ENCODE measurements around the gene CILP2.

The CILP2 gene

GRCh38 chr19:19538061-19538784 lies at the start of gene CILP2:
Gene CILP2 (plus strand): TSS chr19:19538265. CDS start chr19:19538350, 85 bp downstream.
- DNase-seq (peak; percentile 44 to 45), ATAC-seq (peak; percentile 50)
- H3K4me3 Mint-ChIP-seq = peak within 1 kb of the TSS; percentile 53 to 85
- no peaks in the 10 kb centered on the region for H3K9me3 Mint-ChIP-seq
- peaks cover 55% of the 10 kb centered on the region for H3K4me1 Mint-ChIP-seq
- peak within 1 kb of the TSS in 1 of 2 donors; percentile 80 for H3K27ac Mint-ChIP-seq
- peaks cover 25% of the 10 kb centered on the region for H3K27me3 Mint-ChIP-seq

GRCh38 chr19:19488875-19489690 lies 49.0 kb upstream of the CILP2 start:
- Mint-ChIP-seq H3K27me3 (no peaks in the 10 kb centered on the region), H3K4me3 (peak overlapping the region; percentile 69 to 77), H3K9me3 (no peaks in the 10 kb centered on the region), H3K27ac (peak overlapping the region; percentile 98), H3K4me1 (peaks cover 77% of the 10 kb centered on the region)
- ATAC-seq (peak; percentile 95), DNase-seq (peak; percentile 85 to 94)

- H3K27ac Mint-ChIP-seq = peak overlapping the region; percentile 98
- H3K27me3 Mint-ChIP-seq = no peaks in the 10 kb centered on the region
- H3K4me1 Mint-ChIP-seq = peaks cover 76% of the 10 kb centered on the region
- no peak for DNase-seq
- peak; percentile 7 for ATAC-seq
- H3K4me3 Mint-ChIP-seq = peak overlapping the region; percentile 69 to 77
- no peaks in the 10 kb centered on the region for H3K9me3 Mint-ChIP-seq
Measured at GRCh38 chr19:19489804-19490204, 48.3 kb upstream of the CILP2 start.

- Mint-ChIP-seq H3K4me1 (peaks cover 70% of the 10 kb centered on the region), H3K27ac (peak overlapping the region; percentile 98), H3K9me3 (no peaks in the 10 kb centered on the region), H3K27me3 (no peaks in the 10 kb centered on the region), H3K4me3 (peak overlapping the region; percentile 15 to 69)
- peak; percentile 19 for ATAC-seq
- DNase-seq = peak; percentile 76 to 81
Measured at GRCh38 chr19:19490214-19490968, 47.7 kb upstream of the CILP2 start.

- no peaks in the 10 kb centered on the region for H3K27me3 Mint-ChIP-seq
- no peak for ATAC-seq
- H3K4me3 Mint-ChIP-seq = no peak overlapping the region
- no peak overlapping the region for H3K27ac Mint-ChIP-seq
- H3K9me3 Mint-ChIP-seq = no peaks in the 10 kb centered on the region
- DNase-seq = no peak
- H3K4me1 Mint-ChIP-seq = peaks cover 60% of the 10 kb centered on the region
Measured at GRCh38 chr19:19491321-19492025, 46.6 kb upstream of the CILP2 start.

- DNase-seq (no peak), ATAC-seq (no peak)
- Mint-ChIP-seq H3K27me3 (no peaks in the 10 kb centered on the region), H3K27ac (no peak overlapping the region), H3K4me1 (peaks cover 53% of the 10 kb centered on the region), H3K9me3 (no peaks in the 10 kb centered on the region), H3K4me3 (no peak overlapping the region)
Measured at GRCh38 chr19:19492026-19492610, 45.9 kb upstream of the CILP2 start.

- H3K4me1 Mint-ChIP-seq = peaks cover 34% of the 10 kb centered on the region
- DNase-seq (no peak), ATAC-seq (no peak)
- H3K4me3 Mint-ChIP-seq = no peak overlapping the region
- peak overlapping the region in 1 of 2 donors; percentile 46 for H3K27ac Mint-ChIP-seq
- no peaks in the 10 kb centered on the region for H3K9me3 Mint-ChIP-seq
- H3K27me3 Mint-ChIP-seq = no peaks in the 10 kb centered on the region
Measured at GRCh38 chr19:19493841-19494546, 44.1 kb upstream of the CILP2 start.

- H3K4me3 Mint-ChIP-seq = no peak overlapping the region
- no peaks in the 10 kb centered on the region for H3K27me3 Mint-ChIP-seq
- no peak for DNase-seq
- no peak for ATAC-seq
- peak overlapping the region in 1 of 2 donors; percentile 89 for H3K27ac Mint-ChIP-seq
- H3K9me3 Mint-ChIP-seq = no peaks in the 10 kb centered on the region
- H3K4me1 Mint-ChIP-seq = peaks cover 16% of the 10 kb centered on the region
Measured at GRCh38 chr19:19495614-19496603, 42.2 kb upstream of the CILP2 start.

- no peaks in the 10 kb centered on the region for H3K9me3 Mint-ChIP-seq
- H3K27ac Mint-ChIP-seq = peak overlapping the region in 1 of 2 donors; percentile 82
- peaks cover 10% of the 10 kb centered on the region for H3K4me1 Mint-ChIP-seq
- H3K4me3 Mint-ChIP-seq = no peak overlapping the region
- no peaks in the 10 kb centered on the region for H3K27me3 Mint-ChIP-seq
- ATAC-seq (no peak), DNase-seq (no peak)
Measured at GRCh38 chr19:19498255-19498991, 39.6 kb upstream of the CILP2 start.

GRCh38 chr19:19499272-19499995 lies 38.6 kb upstream of the CILP2 start:
- Mint-ChIP-seq H3K4me1 (peaks cover 4% of the 10 kb centered on the region), H3K27me3 (no peaks in the 10 kb centered on the region), H3K9me3 (no peaks in the 10 kb centered on the region), H3K27ac (peak overlapping the region in 1 of 2 donors; percentile 59), H3K4me3 (no peak overlapping the region)
- DNase-seq (no peak), ATAC-seq (no peak)

GRCh38 chr19:19500975-19501644 lies 37.0 kb upstream of the CILP2 start:
- ATAC-seq (no peak), DNase-seq (no peak)
- Mint-ChIP-seq H3K4me1 (no peaks in the 10 kb centered on the region), H3K9me3 (no peaks in the 10 kb centered on the region), H3K27ac (no peak overlapping the region), H3K27me3 (no peaks in the 10 kb centered on the region), H3K4me3 (no peak overlapping the region)

- no peak for ATAC-seq
- DNase-seq = no peak
- Mint-ChIP-seq H3K27me3 (no peaks in the 10 kb centered on the region), H3K27ac (no peak overlapping the region), H3K4me1 (no peaks in the 10 kb centered on the region), H3K9me3 (no peaks in the 10 kb centered on the region), H3K4me3 (no peak overlapping the region)
Measured at GRCh38 chr19:19501798-19502197, 36.3 kb upstream of the CILP2 start.
